Hepatocyte (in vitro differentiated cells): ENCODE results near the gene STARD10.

Source experiments
- CTCF ChIP-seq: fragments of 200-600 bp; sonication (generic); IDR thresholded peaks from 2 replicates; pipeline ENCODE4 v1.5.1; 2016; ENCODE audit warnings: antibody characterized with exemption, mild to moderate bottlenecking; ENCODE audit not compliant: poor library complexity
- EZH2 ChIP-seq: fragments of 200-600 bp; sonication (generic); IDR thresholded peaks from 2 replicates; pipeline ENCODE4 v1.6.1; 2016; ENCODE audit warnings: antibody characterized with exemption, mild to moderate bottlenecking, borderline replicate concordance
- EZH2phosphoT487 ChIP-seq: fragments of 200-600 bp; sonication (generic); IDR thresholded peaks from one replicate; pipeline ENCODE4 v1.6.1; 2018; ENCODE audit warnings: antibody characterized with exemption, mild to moderate bottlenecking, low read depth, moderate library complexity; ENCODE audit not compliant: unreplicated experiment, severe bottlenecking

DNA sequence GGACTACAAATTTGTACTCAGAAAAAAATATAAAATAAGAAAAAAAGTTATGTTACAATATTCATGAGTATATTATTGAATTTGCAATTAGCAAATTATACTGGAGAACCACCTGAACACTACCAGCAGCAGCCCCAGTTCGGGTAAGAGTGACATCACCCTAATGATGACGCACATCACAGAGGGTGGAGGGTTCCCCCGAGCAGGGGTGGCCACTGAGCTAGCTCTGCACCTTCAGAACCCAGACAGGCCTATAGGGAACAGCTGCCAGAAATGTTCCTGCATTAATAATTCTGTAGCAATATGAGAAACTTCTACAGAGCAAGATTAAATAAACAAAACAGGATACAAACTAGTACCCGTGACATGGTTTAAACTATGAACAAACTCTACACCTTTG is 24.2 kb downstream of the STARD10 start:
- no peak for TF ChIP-seq CTCF
- TF ChIP-seq EZH2: no peak
- no peak for TF ChIP-seq EZH2phosphoT487
